GM12891 (cell line): Measurements from ENCODE around the gene TRAPPC11.

Experiments
- POLR2A ChIP-seq: IDR thresholded peaks from 2 replicates; pipeline ENCODE4 v1.6.1; 2011; ENCODE audit warnings: low read depth, low read length, control low read depth
- POLR2AphosphoS5 ChIP-seq: IDR thresholded peaks from 2 replicates; pipeline ENCODE4 v1.6.1; 2011; ENCODE audit warnings: low read depth, low read length, control low read depth
- POU2F2 ChIP-seq: IDR thresholded peaks from 2 replicates; pipeline ENCODE4 v1.6.1; 2011; ENCODE audit warnings: low read depth, mild to moderate bottlenecking, control low read depth, low read length, moderate library complexity
- SPI1 ChIP-seq: IDR thresholded peaks from 2 replicates; pipeline ENCODE4 v1.6.1; 2011; ENCODE audit warnings: low read depth, low read length, control low read depth
- TAF1 ChIP-seq: IDR thresholded peaks from 2 replicates; pipeline ENCODE4 v1.6.1; 2011; ENCODE audit warnings: low read depth, low read length, control low read depth

DNA sequence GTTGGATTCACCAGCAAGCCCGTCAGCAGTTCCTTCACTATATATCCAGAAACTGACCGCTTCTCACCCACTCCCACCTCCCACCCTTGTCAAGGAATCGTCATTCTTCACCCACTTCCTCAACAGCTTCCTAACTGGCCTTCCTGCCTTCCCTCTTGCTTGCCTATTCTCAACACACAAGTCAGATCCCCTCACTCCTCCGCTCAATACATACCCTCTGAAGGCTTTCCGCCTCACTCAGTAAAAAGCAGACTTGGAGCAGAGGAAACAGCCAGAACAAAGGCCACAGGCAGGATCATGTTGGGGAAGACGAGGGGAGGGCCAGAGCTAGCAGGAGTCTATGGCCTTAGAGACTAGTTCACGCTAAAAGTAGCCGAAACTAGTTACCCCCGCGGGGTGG, 23.8 kb upstream of the TRAPPC11 start:
- TF ChIP-seq POLR2A (no peak), POLR2AphosphoS5 (no peak), TAF1 (no peak), SPI1 (no peak), POU2F2 (no peak)
